CD8-positive, alpha-beta memory T cell (primary cell): Measurements from ENCODE around the gene SNCB. TPM values are rescaled to one million over a fixed set of nuclear protein-coding genes. Genes with fewer than 3 reads are reported as not detected.

ENCODE experiments used
- CTCF ChIA-PET: fragments of 350-600 bp; sonication (Branson Sonifier 250); formaldehyde crosslinking; loops from one replicate; lab custom pipeline; 2021; ENCODE audit warnings: antibody characterized with exemption; lab: Charles Lee
- POLR2A ChIA-PET: fragments of 350-600 bp; sonication (Branson Sonifier 250); formaldehyde crosslinking; loops from one replicate; lab custom pipeline; 2021; ENCODE audit warnings: antibody characterized with exemption; lab: Charles Lee
- DNase-seq, 5 donors: peaks; one replicate each; pipeline versions ENCODE4 v3.0.0 to v3.0.0-alpha.2; 2020 to 2022; ENCODE audit warnings: mixed read lengths in 1 of 5
- H3K27ac ChIP-seq: one replicate; pipeline ENCODE4 v1.7.0; 2013; ENCODE audit warnings: low read depth, mild to moderate bottlenecking, low read length, moderate library complexity
- H3K27me3 ChIP-seq: 2 replicates; pipeline ENCODE4 v1.7.0; 2013; ENCODE audit warnings: low read length, mild to moderate bottlenecking; ENCODE audit not compliant: insufficient read depth, poor library complexity, severe bottlenecking
- H3K36me3 ChIP-seq: 2 replicates; pipeline ENCODE4 v1.7.0; 2013; ENCODE audit warnings: mild to moderate bottlenecking, low read length, moderate library complexity; ENCODE audit not compliant: insufficient read depth
- H3K4me1 ChIP-seq: 2 replicates; pipeline ENCODE4 v1.7.0; 2013; ENCODE audit warnings: mild to moderate bottlenecking, low read length, moderate library complexity; ENCODE audit not compliant: insufficient read depth
- H3K4me3 ChIP-seq: 2 replicates; pipeline ENCODE4 v1.7.0; 2013; ENCODE audit warnings: mild to moderate bottlenecking, low read length
- H3K9me3 ChIP-seq: 2 replicates; pipeline ENCODE4 v1.7.0; 2013; ENCODE audit warnings: mild to moderate bottlenecking, low read length
- H3K27ac Mint-ChIP-seq, 8 donors: one replicate each; pipeline ENCODE4 v1.8.0; 2020 to 2021; ENCODE audit warnings: mixed read lengths in 8 of 8, mild to moderate bottlenecking in 6 of 8, inconsistent platforms in 3 of 8, moderate library complexity in 3 of 8
- H3K27me3 Mint-ChIP-seq, 2 donors: one replicate each; pipeline ENCODE4 v1.8.0; 2020 to 2021; ENCODE audit warnings: mixed read lengths in 2 of 2, mild to moderate bottlenecking in 1 of 2, moderate library complexity in 1 of 2
- H3K36me3 Mint-ChIP-seq, 3 donors: one replicate each; pipeline ENCODE4 v1.8.0; 2020 to 2021; ENCODE audit warnings: mixed read lengths in 3 of 3, inconsistent platforms in 1 of 3, mild to moderate bottlenecking in 1 of 3
- H3K4me1 Mint-ChIP-seq, 3 donors: one replicate each; pipeline ENCODE4 v1.8.0; 2020 to 2021; ENCODE audit warnings: mixed read lengths in 3 of 3, inconsistent platforms in 1 of 3, mild to moderate bottlenecking in 1 of 3
- H3K4me3 Mint-ChIP-seq, 7 donors: one replicate each; pipeline ENCODE4 v1.8.0; 2020 to 2021; ENCODE audit warnings: mixed read lengths in 7 of 7, mild to moderate bottlenecking in 6 of 7, moderate library complexity in 4 of 7, inconsistent platforms in 2 of 7
- H3K9me3 Mint-ChIP-seq, 5 donors: one replicate each; pipeline ENCODE4 v1.8.0; 2020 to 2022; ENCODE audit warnings: mixed read lengths in 5 of 5, mild to moderate bottlenecking in 3 of 5, moderate library complexity in 2 of 5, inconsistent platforms in 1 of 5
- polyA plus RNA-seq: library from polyadenylated mRNA; unstranded; fragments of 300-500 nt; fragmentation: Illumina TruSeq; gene quantifications from one replicate; pipeline ENCODE4 v1.2.3, GENCODE V29; 2021
- total RNA-seq, 2 experiments: library from RNA; stranded (reverse); gene quantifications; one replicate each; pipeline ENCODE4 v1.2.3, GENCODE V29; 2021

The SNCB gene
- total and polyA plus RNA-seq, 3 experiments from 2014 or later, result not detected

- Histone ChIP-seq H3K36me3 (no peaks in the 10 kb centered on the region), H3K9me3 (no peaks in the 10 kb centered on the region), H3K4me3 (no peak overlapping the region), H3K27me3 (no peaks in the 10 kb centered on the region), H3K27ac (no peak overlapping the region), H3K4me1 (no peaks in the 10 kb centered on the region)
- Mint-ChIP-seq H3K27me3 (no peaks in the 10 kb centered on the region), H3K9me3 (peaks cover 0 to 1% (median 0%) of the 10 kb centered on the region in 5 donors), H3K4me1 (peaks cover 4 to 11% (median 5%) of the 10 kb centered on the region in 3 donors), H3K4me3 (no peak overlapping the region), H3K36me3 (no peaks in the 10 kb centered on the region), H3K27ac (no peak overlapping the region)
- CTCF ChIA-PET, result interaction anchor here (1.3 to 10.4 kb wide), 4 partner anchors 35 to 162 kb away, joined by 4 to 67 read pairs (median 5); partner anchors contain the start of gene CLTB
- POLR2A ChIA-PET, result no interaction called here
- peak; percentile 5 to 73 (median 28) for DNase-seq
Measured at GRCh38 chr5:176578391-176578808, 51.9 kb downstream of the SNCB start.

- Mint-ChIP-seq H3K36me3 (no peaks in the 10 kb centered on the region), H3K27ac (no peak overlapping the region), H3K9me3 (no peaks in the 10 kb centered on the region), H3K4me1 (peaks cover 4 to 11% (median 5%) of the 10 kb centered on the region in 3 donors), H3K27me3 (no peaks in the 10 kb centered on the region), H3K4me3 (no peak overlapping the region)
- Histone ChIP-seq H3K4me1 (no peaks in the 10 kb centered on the region), H3K27me3 (no peaks in the 10 kb centered on the region), H3K4me3 (no peak overlapping the region), H3K27ac (no peak overlapping the region), H3K9me3 (no peaks in the 10 kb centered on the region), H3K36me3 (no peaks in the 10 kb centered on the region)
- no peak for DNase-seq
- CTCF ChIA-PET, result interaction anchor here (1.5 to 10.4 kb wide), 3 partner anchors 34 to 161 kb away, joined by 4 to 67 read pairs (median 5); partner anchors contain the start of gene CLTB
- POLR2A ChIA-PET, result no interaction called here
Measured at GRCh38 chr5:176577312-176578176, 52.8 kb downstream of the SNCB start.

- peaks cover 4 to 11% (median 5%) of the 10 kb centered on the region in 3 donors for H3K4me1 Mint-ChIP-seq
- H3K27ac ChIP-seq, result no peak overlapping the region
- H3K36me3 ChIP-seq, result no peaks in the 10 kb centered on the region
- H3K4me3 ChIP-seq, result no peak overlapping the region
- no peaks in the 10 kb centered on the region for H3K9me3 ChIP-seq
- no peaks in the 10 kb centered on the region for H3K36me3 Mint-ChIP-seq
- H3K9me3 Mint-ChIP-seq, result no peaks in the 10 kb centered on the region
- no peaks in the 10 kb centered on the region for H3K27me3 ChIP-seq
- H3K4me3 Mint-ChIP-seq, result no peak overlapping the region
- H3K27me3 Mint-ChIP-seq, result peaks cover 3 to 6% of the 10 kb centered on the region in 2 donors
- H3K4me1 ChIP-seq, result no peaks in the 10 kb centered on the region
- CTCF ChIA-PET, result interaction anchor here (1.4 to 10.4 kb wide), 3 partner anchors 39 to 159 kb away, joined by 4 to 67 read pairs (median 15); partner anchors contain the start of genes CLTB and RNF44
- H3K27ac Mint-ChIP-seq, result peak overlapping the region in 1 of 8 donors; percentile 85
- POLR2A ChIA-PET, result no interaction called here
- no peak for DNase-seq
Measured at GRCh38 chr5:176575488-176576422, 54.6 kb downstream of the SNCB start.

GRCh38 chr5:176575066-176575465, 55.3 kb downstream of the SNCB start:
- Mint-ChIP-seq H3K4me3 (no peak overlapping the region), H3K27me3 (peaks cover 6 to 9% of the 10 kb centered on the region in 2 donors)
- no peaks in the 10 kb centered on the region for H3K9me3 ChIP-seq

GRCh38 chr5:176574297-176574591, 56.1 kb downstream of the SNCB start:
- DNase-seq, result no peak
- H3K4me3 Mint-ChIP-seq, result no peak overlapping the region
- CTCF ChIA-PET, result interaction anchor here (0.9 to 10.4 kb wide), 14 partner anchors 9 to 157 kb away, joined by 3 to 67 read pairs (median 7); partner anchors contain the start of genes CLTB, FAF2 and RNF44
- no peaks in the 10 kb centered on the region for H3K4me1 ChIP-seq
- no peaks in the 10 kb centered on the region for H3K9me3 ChIP-seq
- H3K27me3 ChIP-seq, result no peaks in the 10 kb centered on the region
- H3K27ac Mint-ChIP-seq, result peak overlapping the region in 2 of 8 donors; percentile 20 to 33
- no peaks in the 10 kb centered on the region for H3K9me3 Mint-ChIP-seq
- H3K27me3 Mint-ChIP-seq, result peaks cover 10 to 12% of the 10 kb centered on the region in 2 donors
- H3K36me3 Mint-ChIP-seq, result no peaks in the 10 kb centered on the region
- POLR2A ChIA-PET, result no interaction called here
- no peak overlapping the region for H3K4me3 ChIP-seq
- no peaks in the 10 kb centered on the region for H3K36me3 ChIP-seq
- H3K27ac ChIP-seq, result no peak overlapping the region
- peaks cover 4 to 11% (median 5%) of the 10 kb centered on the region in 3 donors for H3K4me1 Mint-ChIP-seq

More at GRCh38 chr5:176575066-176575465, 55.3 kb downstream of the SNCB start:
- H3K36me3 ChIP-seq, result no peaks in the 10 kb centered on the region
- no peak overlapping the region for H3K27ac ChIP-seq
- Mint-ChIP-seq H3K36me3 (no peaks in the 10 kb centered on the region), H3K4me1 (peaks cover 4 to 11% (median 5%) of the 10 kb centered on the region in 3 donors), H3K9me3 (no peaks in the 10 kb centered on the region), H3K27ac (no peak overlapping the region)
- H3K4me3 ChIP-seq, result no peak overlapping the region
- no peaks in the 10 kb centered on the region for H3K27me3 ChIP-seq
- ChIA-PET POLR2A (no interaction called here), CTCF (interaction anchor here (0.8 to 10.4 kb wide), 8 partner anchors 21 to 158 kb away, joined by 3 to 67 read pairs (median 8); partner anchors contain the start of genes CLTB and RNF44)
- no peak for DNase-seq
- no peaks in the 10 kb centered on the region for H3K4me1 ChIP-seq

GRCh38 chr5:176573564-176574296, 56.6 kb downstream of the SNCB start:
- no peak overlapping the region for H3K27ac ChIP-seq
- ChIA-PET CTCF (interaction anchor here (0.6 to 10.4 kb wide), 19 partner anchors 8 to 402 kb away, joined by 3 to 67 read pairs (median 5); partner anchors contain the start of genes CLTB, FAF2 and RNF44), POLR2A (interaction anchor here (0.7 to 1.1 kb wide), 2 partner anchors 30 to 703 kb away, joined by 4 read pairs; partner anchors contain the start of gene CPLX2)
- peak overlapping the region in 1 of 7 donors; percentile 34 for H3K4me3 Mint-ChIP-seq
- DNase-seq, result peak; percentile 61 to 84 (median 70)
- H3K4me3 ChIP-seq, result no peak overlapping the region
- H3K27ac Mint-ChIP-seq, result peak overlapping the region in 2 of 8 donors; percentile 20 to 74
- no peaks in the 10 kb centered on the region for H3K27me3 ChIP-seq
- peaks cover 4 to 11% (median 5%) of the 10 kb centered on the region in 3 donors for H3K4me1 Mint-ChIP-seq
- no peaks in the 10 kb centered on the region for H3K36me3 ChIP-seq
- H3K9me3 Mint-ChIP-seq, result no peaks in the 10 kb centered on the region
- no peaks in the 10 kb centered on the region for H3K9me3 ChIP-seq
- no peaks in the 10 kb centered on the region for H3K36me3 Mint-ChIP-seq
- peaks cover 10 to 12% of the 10 kb centered on the region in 2 donors for H3K27me3 Mint-ChIP-seq
- no peaks in the 10 kb centered on the region for H3K4me1 ChIP-seq
